ENCODE data around the gene NEK11. TPM values are rescaled to one million over a fixed set of nuclear protein-coding genes. Genes with fewer than 3 reads are reported as not detected.

NEK11 gene
- total and polyA plus RNA-seq, 9 donors, result 6.3 to 11.5 (median 7.5) TPM

GRCh38 chr3:131341761-131342160 is 315.1 kb downstream of the NEK11 start:
- 100% methylated on average over 2 of the region's 2 CpGs for WGBS (ENCODE audit: insufficient coverage)
- Histone ChIP-seq H3K27me3 (ENCODE audit: control insufficient read depth, insufficient read depth, low read length) (no peaks in the 10 kb centered on the region), H3K4me1 (ENCODE audit: control insufficient read depth, insufficient read depth, low read length) (no peaks in the 10 kb centered on the region), H3K27ac (ENCODE audit: low read length) (no peak overlapping the region), H3K36me3 (ENCODE audit: control insufficient read depth, insufficient read depth, low read length) (no peaks in the 10 kb centered on the region), H3K4me3 (ENCODE audit: low read length) (no peak overlapping the region), H3K9me3 (replicated peaks; ENCODE audit: control insufficient read depth, low read depth, low read length) (peaks cover 5% of the 10 kb centered on the region)
- DNase-seq, result no peak

- no peak overlapping the region for H3K27ac ChIP-seq (ENCODE audit: low read length)
- H3K27me3 ChIP-seq (ENCODE audit: control insufficient read depth, insufficient read depth, low read length), result no peaks in the 10 kb centered on the region
- no CpG with 5 or more reads among the region's 2 CpGs for WGBS (ENCODE audit: insufficient coverage)
- H3K4me1 ChIP-seq (ENCODE audit: control insufficient read depth, insufficient read depth, low read length), result peaks cover 3% of the 10 kb centered on the region
- no peak for DNase-seq
- no peak overlapping the region for H3K4me3 ChIP-seq (ENCODE audit: low read length)
- H3K36me3 ChIP-seq (ENCODE audit: control insufficient read depth, insufficient read depth, low read length), result no peaks in the 10 kb centered on the region
- no peaks in the 10 kb centered on the region for H3K9me3 ChIP-seq (replicated peaks; ENCODE audit: control insufficient read depth, low read depth, low read length)
Observed at GRCh38 chr3:131348911-131349310, 322.2 kb downstream of the NEK11 start.

DNA sequence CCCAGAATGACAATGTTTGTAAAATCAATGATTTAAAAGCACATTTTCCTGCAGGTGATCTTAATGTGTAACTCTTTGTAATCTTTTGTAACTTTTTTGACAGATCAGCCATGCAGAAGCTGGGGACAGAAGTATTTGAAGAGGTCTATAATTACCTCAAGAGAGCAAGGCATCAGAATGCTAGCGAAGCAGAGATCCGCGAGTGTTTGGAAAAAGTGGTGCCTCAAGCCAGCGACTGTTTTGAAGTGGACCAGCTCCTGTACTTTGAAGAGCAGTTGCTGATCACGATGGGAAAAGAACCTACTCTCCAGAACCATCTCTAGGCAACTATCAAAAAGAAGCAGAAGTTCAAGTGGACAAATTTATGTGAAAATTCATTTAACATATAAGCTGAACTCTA is 322.8 kb downstream of the NEK11 start:
- no peaks in the 10 kb centered on the region for H3K36me3 ChIP-seq (ENCODE audit: control insufficient read depth, insufficient read depth, low read length)
- 90% methylated on average over 2 of the region's 5 CpGs for WGBS (ENCODE audit: insufficient coverage)
- peaks cover 3% of the 10 kb centered on the region for H3K4me1 ChIP-seq (ENCODE audit: control insufficient read depth, insufficient read depth, low read length)
- H3K4me3 ChIP-seq (ENCODE audit: low read length), result no peak overlapping the region
- H3K27ac ChIP-seq (ENCODE audit: low read length), result no peak overlapping the region
- DNase-seq, result no peak
- no peaks in the 10 kb centered on the region for H3K27me3 ChIP-seq (ENCODE audit: control insufficient read depth, insufficient read depth, low read length)
- H3K9me3 ChIP-seq (replicated peaks; ENCODE audit: control insufficient read depth, low read depth, low read length), result no peaks in the 10 kb centered on the region

- H3K4me3 ChIP-seq (ENCODE audit: low read length), result no peak overlapping the region
- H3K9me3 ChIP-seq (replicated peaks; ENCODE audit: control insufficient read depth, low read depth, low read length), result no peaks in the 10 kb centered on the region
- DNase-seq, result peak; percentile 18
- peaks cover 3% of the 10 kb centered on the region for H3K4me1 ChIP-seq (ENCODE audit: control insufficient read depth, insufficient read depth, low read length)
- H3K27me3 ChIP-seq (ENCODE audit: control insufficient read depth, insufficient read depth, low read length), result no peaks in the 10 kb centered on the region
- no peak overlapping the region for H3K27ac ChIP-seq (ENCODE audit: low read length)
- WGBS (ENCODE audit: insufficient coverage), result 76% methylated on average over 4 of the region's 4 CpGs
- H3K36me3 ChIP-seq (ENCODE audit: control insufficient read depth, insufficient read depth, low read length), result no peaks in the 10 kb centered on the region
Observed at GRCh38 chr3:131349946-131350347, 323.3 kb downstream of the NEK11 start.

- H3K4me1 ChIP-seq (ENCODE audit: control insufficient read depth, insufficient read depth, low read length), result peaks cover 3% of the 10 kb centered on the region
- no peaks in the 10 kb centered on the region for H3K36me3 ChIP-seq (ENCODE audit: control insufficient read depth, insufficient read depth, low read length)
- H3K27ac ChIP-seq (ENCODE audit: low read length), result no peak overlapping the region
- no peak for DNase-seq
- no peak overlapping the region for H3K4me3 ChIP-seq (ENCODE audit: low read length)
- WGBS (ENCODE audit: insufficient coverage), result no CpG with 5 or more reads among the region's 1 CpG
- no peaks in the 10 kb centered on the region for H3K9me3 ChIP-seq (replicated peaks; ENCODE audit: control insufficient read depth, low read depth, low read length)
- no peaks in the 10 kb centered on the region for H3K27me3 ChIP-seq (ENCODE audit: control insufficient read depth, insufficient read depth, low read length)
Observed at GRCh38 chr3:131350506-131350905, 323.8 kb downstream of the NEK11 start.

DNA sequence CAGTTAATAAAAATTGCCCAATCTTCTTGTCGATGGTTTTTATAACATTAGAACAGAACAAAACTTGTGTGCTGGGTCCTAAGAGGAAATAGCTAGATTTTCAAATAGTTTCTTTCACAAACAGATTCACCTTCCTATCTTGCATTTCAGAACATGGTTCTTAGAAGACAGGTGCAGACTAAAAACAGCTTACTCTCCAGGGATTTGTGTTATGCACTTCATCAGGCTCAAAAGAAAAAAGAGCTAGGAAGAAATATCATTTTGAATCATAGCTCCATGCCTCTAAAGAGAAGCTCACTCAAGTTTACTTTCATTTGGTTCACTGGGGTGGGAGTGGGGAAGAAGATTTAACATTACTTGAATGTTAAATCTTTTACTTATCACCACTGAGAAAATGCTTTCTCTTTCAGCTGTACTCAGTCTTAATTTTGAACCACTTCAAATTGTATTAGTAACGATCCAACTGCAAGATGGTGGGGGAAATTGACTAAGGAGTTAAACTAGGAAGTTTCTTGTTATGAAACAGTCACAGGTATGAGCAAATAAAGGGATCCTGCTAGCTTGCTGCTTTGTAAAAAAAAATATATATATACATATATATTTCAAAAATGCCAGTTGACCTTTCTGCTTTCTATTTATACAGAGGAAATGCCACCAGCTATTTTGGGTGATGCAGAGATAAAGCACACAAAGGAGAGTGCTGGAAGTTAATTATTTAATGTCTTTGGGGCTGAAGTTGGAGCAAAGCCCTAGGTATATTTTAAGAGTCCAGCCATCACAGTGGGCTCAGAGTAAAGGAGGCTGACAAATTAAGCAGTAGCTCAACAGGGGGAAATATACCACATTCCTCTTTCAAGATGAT is 326.6 kb downstream of the NEK11 start:
- WGBS (ENCODE audit: insufficient coverage), result no CpG with 5 or more reads among the region's 2 CpGs
- no peak for DNase-seq
- Histone ChIP-seq H3K4me3 (ENCODE audit: low read length) (no peak overlapping the region), H3K27me3 (ENCODE audit: control insufficient read depth, insufficient read depth, low read length) (no peaks in the 10 kb centered on the region), H3K27ac (ENCODE audit: low read length) (no peak overlapping the region), H3K36me3 (ENCODE audit: control insufficient read depth, insufficient read depth, low read length) (no peaks in the 10 kb centered on the region), H3K9me3 (replicated peaks; ENCODE audit: control insufficient read depth, low read depth, low read length) (no peaks in the 10 kb centered on the region), H3K4me1 (ENCODE audit: control insufficient read depth, insufficient read depth, low read length) (peaks cover 3% of the 10 kb centered on the region)

DNA sequence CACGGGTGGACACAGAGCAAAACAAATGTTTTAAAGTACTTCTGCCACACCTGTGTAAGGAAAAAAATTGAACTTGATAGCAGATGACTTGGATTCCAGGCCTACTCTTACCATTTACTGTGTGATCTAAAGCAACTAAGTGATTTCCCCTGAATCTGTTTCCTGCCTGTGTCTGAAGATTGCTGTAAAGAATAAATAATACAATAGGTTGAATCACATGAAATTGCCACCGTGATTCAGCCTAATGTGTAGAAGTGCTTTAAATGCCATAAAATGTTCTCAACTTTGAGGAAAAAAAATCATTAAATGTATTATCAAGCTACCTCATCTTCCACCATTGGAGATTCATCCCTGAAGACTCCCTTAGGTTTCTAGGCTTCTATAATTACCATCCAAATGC is 327.3 kb downstream of the NEK11 start:
- H3K4me1 ChIP-seq (ENCODE audit: control insufficient read depth, insufficient read depth, low read length), result peaks cover 3% of the 10 kb centered on the region
- H3K9me3 ChIP-seq (replicated peaks; ENCODE audit: control insufficient read depth, low read depth, low read length), result no peaks in the 10 kb centered on the region
- no CpG with 5 or more reads among the region's 2 CpGs for WGBS (ENCODE audit: insufficient coverage)
- no peak overlapping the region for H3K27ac ChIP-seq (ENCODE audit: low read length)
- H3K36me3 ChIP-seq (ENCODE audit: control insufficient read depth, insufficient read depth, low read length), result no peaks in the 10 kb centered on the region
- no peak for DNase-seq
- H3K27me3 ChIP-seq (ENCODE audit: control insufficient read depth, insufficient read depth, low read length), result no peaks in the 10 kb centered on the region
- no peak overlapping the region for H3K4me3 ChIP-seq (ENCODE audit: low read length)

GRCh38 chr3:131356006-131356595 is 329.4 kb downstream of the NEK11 start:
- H3K4me1 ChIP-seq (ENCODE audit: control insufficient read depth, insufficient read depth, low read length), result peaks cover 3% of the 10 kb centered on the region
- H3K36me3 ChIP-seq (ENCODE audit: control insufficient read depth, insufficient read depth, low read length), result no peaks in the 10 kb centered on the region
- H3K4me3 ChIP-seq (ENCODE audit: low read length), result no peak overlapping the region
- no peak for DNase-seq
- no peaks in the 10 kb centered on the region for H3K9me3 ChIP-seq (replicated peaks; ENCODE audit: control insufficient read depth, low read depth, low read length)
- no peaks in the 10 kb centered on the region for H3K27me3 ChIP-seq (ENCODE audit: control insufficient read depth, insufficient read depth, low read length)
- 80% methylated on average over 1 of the region's 5 CpGs for WGBS (ENCODE audit: insufficient coverage)
- no peak overlapping the region for H3K27ac ChIP-seq (ENCODE audit: low read length)

GRCh38 chr3:131357275-131357674 is 330.6 kb downstream of the NEK11 start:
- H3K4me3 ChIP-seq (ENCODE audit: low read length), result no peak overlapping the region
- no CpG with 5 or more reads among the region's 1 CpG for WGBS (ENCODE audit: insufficient coverage)
- no peaks in the 10 kb centered on the region for H3K9me3 ChIP-seq (replicated peaks; ENCODE audit: control insufficient read depth, low read depth, low read length)
- H3K36me3 ChIP-seq (ENCODE audit: control insufficient read depth, insufficient read depth, low read length), result no peaks in the 10 kb centered on the region
- H3K4me1 ChIP-seq (ENCODE audit: control insufficient read depth, insufficient read depth, low read length), result peaks cover 12% of the 10 kb centered on the region
- H3K27me3 ChIP-seq (ENCODE audit: control insufficient read depth, insufficient read depth, low read length), result no peaks in the 10 kb centered on the region
- H3K27ac ChIP-seq (ENCODE audit: low read length), result no peak overlapping the region
- no peak for DNase-seq

DNA sequence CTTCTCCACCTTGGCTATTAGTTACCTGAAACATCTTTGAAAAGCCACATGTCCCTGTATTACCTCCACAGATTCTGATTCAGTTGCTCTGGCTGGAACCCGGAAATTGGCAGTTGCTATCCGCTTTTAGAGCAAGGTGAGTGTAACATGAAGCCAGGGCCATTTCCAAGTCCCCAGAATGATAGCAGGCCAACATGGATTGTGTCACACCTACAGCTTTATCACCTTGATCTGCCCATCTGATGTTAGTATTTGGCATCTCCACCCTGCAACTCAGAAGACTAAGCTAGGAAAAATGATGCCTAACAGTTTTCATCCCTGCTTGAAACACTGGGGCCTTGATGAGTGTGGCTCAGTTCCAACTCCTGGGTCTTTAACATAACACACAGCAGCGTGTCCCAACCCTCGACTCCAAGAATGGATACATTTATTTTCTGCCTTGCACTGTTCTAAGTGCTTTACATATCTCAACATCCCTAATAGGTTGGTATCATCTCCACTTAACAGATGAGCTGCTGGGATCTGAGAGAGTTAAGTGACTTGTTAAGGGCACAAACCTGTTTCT is 333.6 kb downstream of the NEK11 start:
- no peaks in the 10 kb centered on the region for H3K36me3 ChIP-seq (ENCODE audit: control insufficient read depth, insufficient read depth, low read length)
- H3K4me3 ChIP-seq (ENCODE audit: low read length), result no peak overlapping the region
- H3K4me1 ChIP-seq (ENCODE audit: control insufficient read depth, insufficient read depth, low read length), result peaks cover 10% of the 10 kb centered on the region
- WGBS (ENCODE audit: insufficient coverage), result 80% methylated on average over 1 of the region's 4 CpGs
- H3K9me3 ChIP-seq (replicated peaks; ENCODE audit: control insufficient read depth, low read depth, low read length), result no peaks in the 10 kb centered on the region
- no peak for DNase-seq
- no peaks in the 10 kb centered on the region for H3K27me3 ChIP-seq (ENCODE audit: control insufficient read depth, insufficient read depth, low read length)
- no peak overlapping the region for H3K27ac ChIP-seq (ENCODE audit: low read length)
